ENCODE results near the gene SORCS2.

SORCS2 gene

DNA sequence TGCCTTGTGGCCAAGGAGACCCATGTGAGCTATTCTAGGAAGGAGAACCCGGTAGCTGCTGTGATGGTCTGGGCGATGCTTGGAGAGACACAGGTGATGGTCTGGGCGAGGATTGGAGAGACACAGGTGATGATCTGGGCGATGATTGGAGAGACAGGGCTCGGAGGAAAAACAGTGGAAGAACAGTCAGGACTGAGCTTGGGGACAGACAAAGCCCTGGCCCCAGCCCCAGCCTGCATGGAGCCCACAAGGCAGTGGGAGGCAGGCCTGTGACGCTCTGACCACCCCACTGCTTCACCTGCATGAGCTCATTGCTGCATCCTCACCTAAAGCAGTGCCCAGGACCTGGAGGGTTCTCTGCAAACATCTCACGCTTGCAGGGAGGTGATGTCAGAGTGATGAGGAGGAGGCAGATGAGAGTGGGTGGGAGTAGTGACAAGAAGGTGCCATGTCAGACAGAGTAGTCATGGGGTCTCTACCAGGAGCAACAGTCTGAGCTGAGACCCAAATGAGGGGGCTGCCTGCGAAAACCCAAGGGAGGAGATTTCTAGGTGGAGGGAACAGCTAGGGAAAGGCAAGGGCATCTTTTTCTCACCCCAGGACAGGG is 278.3 kb downstream of the SORCS2 start:
- TF ChIP-seq TCF12 (IDR thresholded peaks at IDR 0.05; ENCODE audit: low read depth) = no peak
- TF ChIP-seq TEAD4 (IDR thresholded peaks at IDR 0.05) = no peak
- TF ChIP-seq, protein P1, sequence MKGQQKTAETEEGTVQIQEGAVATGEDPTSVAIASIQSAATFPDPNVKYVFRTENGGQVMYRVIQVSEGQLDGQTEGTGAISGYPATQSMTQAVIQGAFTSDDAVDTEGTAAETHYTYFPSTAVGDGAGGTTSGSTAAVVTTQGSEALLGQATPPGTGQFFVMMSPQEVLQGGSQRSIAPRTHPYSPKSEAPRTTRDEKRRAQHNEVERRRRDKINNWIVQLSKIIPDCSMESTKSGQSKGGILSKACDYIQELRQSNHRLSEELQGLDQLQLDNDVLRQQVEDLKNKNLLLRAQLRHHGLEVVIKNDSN (IDR thresholded peaks at IDR 0.05) = no peak
- TF ChIP-seq, protein P2, sequence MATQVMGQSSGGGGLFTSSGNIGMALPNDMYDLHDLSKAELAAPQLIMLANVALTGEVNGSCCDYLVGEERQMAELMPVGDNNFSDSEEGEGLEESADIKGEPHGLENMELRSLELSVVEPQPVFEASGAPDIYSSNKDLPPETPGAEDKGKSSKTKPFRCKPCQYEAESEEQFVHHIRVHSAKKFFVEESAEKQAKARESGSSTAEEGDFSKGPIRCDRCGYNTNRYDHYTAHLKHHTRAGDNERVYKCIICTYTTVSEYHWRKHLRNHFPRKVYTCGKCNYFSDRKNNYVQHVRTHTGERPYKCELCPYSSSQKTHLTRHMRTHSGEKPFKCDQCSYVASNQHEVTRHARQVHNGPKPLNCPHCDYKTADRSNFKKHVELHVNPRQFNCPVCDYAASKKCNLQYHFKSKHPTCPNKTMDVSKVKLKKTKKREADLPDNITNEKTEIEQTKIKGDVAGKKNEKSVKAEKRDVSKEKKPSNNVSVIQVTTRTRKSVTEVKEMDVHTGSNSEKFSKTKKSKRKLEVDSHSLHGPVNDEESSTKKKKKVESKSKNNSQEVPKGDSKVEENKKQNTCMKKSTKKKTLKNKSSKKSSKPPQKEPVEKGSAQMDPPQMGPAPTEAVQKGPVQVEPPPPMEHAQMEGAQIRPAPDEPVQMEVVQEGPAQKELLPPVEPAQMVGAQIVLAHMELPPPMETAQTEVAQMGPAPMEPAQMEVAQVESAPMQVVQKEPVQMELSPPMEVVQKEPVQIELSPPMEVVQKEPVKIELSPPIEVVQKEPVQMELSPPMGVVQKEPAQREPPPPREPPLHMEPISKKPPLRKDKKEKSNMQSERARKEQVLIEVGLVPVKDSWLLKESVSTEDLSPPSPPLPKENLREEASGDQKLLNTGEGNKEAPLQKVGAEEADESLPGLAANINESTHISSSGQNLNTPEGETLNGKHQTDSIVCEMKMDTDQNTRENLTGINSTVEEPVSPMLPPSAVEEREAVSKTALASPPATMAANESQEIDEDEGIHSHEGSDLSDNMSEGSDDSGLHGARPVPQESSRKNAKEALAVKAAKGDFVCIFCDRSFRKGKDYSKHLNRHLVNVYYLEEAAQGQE (IDR thresholded peaks at IDR 0.05; ENCODE audit: low read depth) = no peak
- no peak for TF ChIP-seq FOXM1 (IDR thresholded peaks at IDR 0.05; ENCODE audit: borderline replicate concordance, low read depth)
- TF ChIP-seq, protein P3, sequence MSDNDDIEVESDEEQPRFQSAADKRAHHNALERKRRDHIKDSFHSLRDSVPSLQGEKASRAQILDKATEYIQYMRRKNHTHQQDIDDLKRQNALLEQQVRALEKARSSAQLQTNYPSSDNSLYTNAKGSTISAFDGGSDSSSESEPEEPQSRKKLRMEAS (IDR thresholded peaks at IDR 0.05) = no peak
- no peak for TF ChIP-seq ZBTB7A (IDR thresholded peaks at IDR 0.05; ENCODE audit: low read depth)
- TF ChIP-seq TAF1 (IDR thresholded peaks at IDR 0.05; ENCODE audit: low read depth) = no peak
- TF ChIP-seq RAD21 (IDR thresholded peaks at IDR 0.05; ENCODE audit: low read depth) = no peak
- no peak for TF ChIP-seq YY1 (IDR thresholded peaks at IDR 0.05; ENCODE audit: low read depth)
- no peak for TF ChIP-seq EGR1 (IDR thresholded peaks at IDR 0.05)
- TF ChIP-seq EP300 (IDR thresholded peaks at IDR 0.05; ENCODE audit: borderline replicate concordance) = no peak
- no peak for TF ChIP-seq CEBPB (IDR thresholded peaks at IDR 0.05)
- no peak for TF ChIP-seq NFIC (IDR thresholded peaks at IDR 0.05)
- no peak for TF ChIP-seq CREB1 (IDR thresholded peaks at IDR 0.05; ENCODE audit: low read depth)

DNA sequence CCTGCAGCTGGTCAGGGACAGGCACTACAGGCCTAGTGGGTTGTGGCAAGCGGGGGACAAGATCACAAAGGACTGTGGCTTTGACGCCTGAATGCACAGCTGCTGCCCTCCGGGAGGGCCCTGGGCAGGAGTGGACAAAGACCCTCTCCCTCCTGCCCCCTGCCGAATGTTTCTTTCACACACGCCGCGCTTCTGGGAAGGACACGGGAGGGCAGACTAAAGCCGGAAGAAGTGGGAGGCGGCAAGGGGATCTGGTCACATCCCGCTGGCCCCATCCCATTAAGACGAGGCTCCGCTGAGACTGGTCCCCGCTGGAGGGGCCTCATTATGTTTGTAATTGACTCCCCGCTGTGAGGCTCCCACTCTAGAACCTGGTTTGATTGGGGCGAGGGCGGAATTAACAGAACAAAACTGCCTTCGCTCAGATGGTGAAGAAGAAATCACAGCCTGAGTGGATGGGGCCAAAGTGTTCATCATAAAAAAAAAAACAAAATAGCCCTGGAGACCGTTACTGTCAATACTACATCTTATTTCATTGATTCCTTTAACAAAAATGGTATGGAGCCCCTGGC is 280.2 kb downstream of the SORCS2 start:
- TF ChIP-seq YY1 (IDR thresholded peaks at IDR 0.05; ENCODE audit: low read depth) (no peak), TEAD4 (IDR thresholded peaks at IDR 0.05) (no peak), RAD21 (IDR thresholded peaks at IDR 0.05; ENCODE audit: low read depth) (no peak)

DNA sequence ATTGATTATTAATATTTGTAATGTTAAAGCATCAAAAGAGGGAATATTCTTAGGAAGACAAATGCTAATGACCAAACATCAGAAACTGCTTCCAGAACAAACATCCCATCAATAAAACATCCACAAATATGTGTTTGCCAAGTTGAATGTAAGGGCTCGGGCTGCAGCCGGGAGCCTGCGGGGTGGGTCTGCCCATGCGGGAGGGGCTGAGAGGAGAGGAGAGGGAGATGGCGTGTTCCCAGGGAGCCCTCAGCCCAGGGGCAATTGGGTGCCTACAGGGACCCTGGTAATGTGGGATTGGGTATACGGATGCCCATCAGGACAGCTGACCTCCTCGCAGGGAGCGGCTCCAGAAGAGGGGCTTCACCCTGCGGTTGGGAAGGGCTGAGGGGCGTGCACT is 280.7 kb downstream of the SORCS2 start:
- no peak for TF ChIP-seq RAD21 (IDR thresholded peaks at IDR 0.05; ENCODE audit: low read depth)
- TF ChIP-seq ZBTB7A (IDR thresholded peaks at IDR 0.05; ENCODE audit: low read depth) = no peak
- no peak for TF ChIP-seq TAF1 (IDR thresholded peaks at IDR 0.05; ENCODE audit: low read depth)
- TF ChIP-seq NFIC (IDR thresholded peaks at IDR 0.05) = no peak
- no peak for TF ChIP-seq FOXM1 (IDR thresholded peaks at IDR 0.05; ENCODE audit: borderline replicate concordance, low read depth)
- no peak for TF ChIP-seq CEBPB (IDR thresholded peaks at IDR 0.05)
- TF ChIP-seq YY1 (IDR thresholded peaks at IDR 0.05; ENCODE audit: low read depth) = no peak
- TF ChIP-seq, protein P1 (IDR thresholded peaks at IDR 0.05) = no peak
- TF ChIP-seq CREB1 (IDR thresholded peaks at IDR 0.05; ENCODE audit: low read depth) = no peak
- no peak for TF ChIP-seq TCF12 (IDR thresholded peaks at IDR 0.05; ENCODE audit: low read depth)
- no peak for TF ChIP-seq EP300 (IDR thresholded peaks at IDR 0.05; ENCODE audit: borderline replicate concordance)
- TF ChIP-seq, protein P3 (IDR thresholded peaks at IDR 0.05) = no peak
- no peak for TF ChIP-seq TEAD4 (IDR thresholded peaks at IDR 0.05)
- TF ChIP-seq, protein P2 (IDR thresholded peaks at IDR 0.05; ENCODE audit: low read depth) = no peak
- TF ChIP-seq EGR1 (IDR thresholded peaks at IDR 0.05) = no peak

DNA sequence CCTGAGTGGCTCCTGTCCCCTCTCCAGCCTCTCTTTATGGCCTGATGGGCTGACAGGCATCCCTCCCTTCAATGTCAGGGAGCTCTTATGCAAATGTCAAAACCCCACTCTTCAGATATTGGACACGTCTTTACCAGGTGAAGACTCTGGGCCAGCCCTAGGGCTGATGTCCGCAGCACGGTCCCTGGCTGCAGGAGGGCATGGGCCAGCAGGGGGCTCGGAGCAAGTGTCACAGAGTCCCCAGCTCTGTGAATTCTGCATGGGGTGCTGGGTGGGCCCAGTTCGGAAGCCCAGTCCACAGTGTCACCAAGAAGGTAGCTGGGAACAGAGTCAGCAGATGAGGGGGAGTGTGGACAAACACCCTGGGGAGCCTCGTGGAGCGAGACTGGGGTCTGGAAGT is 282.0 kb downstream of the SORCS2 start:
- no peak for TF ChIP-seq TAF1 (IDR thresholded peaks at IDR 0.05; ENCODE audit: low read depth)
- no peak for TF ChIP-seq TEAD4 (IDR thresholded peaks at IDR 0.05)
- TF ChIP-seq CREB1 (IDR thresholded peaks at IDR 0.05; ENCODE audit: low read depth) = no peak
- TF ChIP-seq YY1 (IDR thresholded peaks at IDR 0.05; ENCODE audit: low read depth) = no peak
- no peak for TF ChIP-seq EP300 (IDR thresholded peaks at IDR 0.05; ENCODE audit: borderline replicate concordance)
- TF ChIP-seq, protein P1 (IDR thresholded peaks at IDR 0.05) = no peak
- TF ChIP-seq TCF12 (IDR thresholded peaks at IDR 0.05; ENCODE audit: low read depth) = no peak
- no peak for TF ChIP-seq RAD21 (IDR thresholded peaks at IDR 0.05; ENCODE audit: low read depth)
- no peak for TF ChIP-seq NFIC (IDR thresholded peaks at IDR 0.05)
- TF ChIP-seq CEBPB (IDR thresholded peaks at IDR 0.05) = no peak
- no peak for TF ChIP-seq FOXM1 (IDR thresholded peaks at IDR 0.05; ENCODE audit: borderline replicate concordance, low read depth)
- no peak for TF ChIP-seq ZBTB7A (IDR thresholded peaks at IDR 0.05; ENCODE audit: low read depth)
- TF ChIP-seq, protein P3 (IDR thresholded peaks at IDR 0.05) = no peak
- no peak for TF ChIP-seq EGR1 (IDR thresholded peaks at IDR 0.05)
- TF ChIP-seq, protein P2 (IDR thresholded peaks at IDR 0.05; ENCODE audit: low read depth) = no peak

Measured in Ishikawa (cell line).